ENCODE data around the gene CD302. TPM values are rescaled to one million over a fixed set of nuclear protein-coding genes. Genes with fewer than 3 reads are reported as not detected.
A peak's percentile ranks its signal among the peaks of the same experiment; 100 is the strongest.

Gene CD302
- total and polyA plus RNA-seq, 2 donors (not counting 1 experiment from before 2014, with no cell fraction given) = 0.72 to 1.5 TPM

DNA sequence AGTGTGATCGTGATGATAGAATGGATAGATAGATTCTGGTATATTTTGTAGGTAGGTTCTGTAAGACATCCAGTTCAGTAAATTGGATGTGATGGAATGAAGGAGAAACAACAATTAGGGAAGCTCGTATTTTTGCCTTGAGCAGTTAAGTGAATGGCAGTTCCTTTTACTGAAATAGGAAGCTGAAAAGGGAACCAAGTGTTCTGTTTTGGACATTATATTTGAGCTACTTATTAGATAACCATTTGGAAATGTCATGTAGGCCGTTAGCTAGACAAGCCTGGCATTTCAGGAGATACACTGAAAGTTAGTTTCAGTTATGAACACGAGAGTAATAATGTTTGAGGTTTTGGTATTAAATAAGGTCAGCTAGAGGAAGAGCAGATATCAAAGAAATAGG is 44.2 kb downstream of the CD302 start:
- Mint-ChIP-seq H3K27ac (no peak overlapping the region), H3K9me3 (ENCODE audit: insufficient read depth) (no peaks in the 10 kb centered on the region), H3K4me1 (peaks cover 6% of the 10 kb centered on the region), H3K27me3 (no peaks in the 10 kb centered on the region), H3K4me3 (no peak overlapping the region)
- no peak overlapping the region for H3K4me3 ChIP-seq (ENCODE audit: control extremely low read depth in 1 of 5, extremely low read depth in 1 of 5, insufficient read depth in 1 of 5, low read depth in 2 of 5, low read length in 4 of 5)
- peak overlapping the region in 1 of 2 donors; percentile 10 for H3K27ac ChIP-seq (ENCODE audit: low read length in 2 of 2)
- WGBS (ENCODE audit: insufficient coverage) = 44% methylated on average over 3 of the region's 4 CpGs
- H4K20me1 ChIP-seq (ENCODE audit: control insufficient read depth, insufficient read depth, low read length, poor library complexity, severe bottlenecking) = peaks cover 30% of the 10 kb centered on the region
- no peak overlapping the region for H3K4me2 ChIP-seq (replicated peaks; ENCODE audit: low read depth, low read length, poor library complexity, severe bottlenecking)
- intact Hi-C loops (cut with micrococcal nuclease) = no loop called here
- ATAC-seq (ENCODE audit: low read depth) (no peak), DNase-seq (no peak)
- H3K79me2 ChIP-seq (ENCODE audit: control insufficient read depth, insufficient read depth, low read length) = peaks cover 39% of the 10 kb centered on the region
- ChIA-PET POLR2A (interaction anchor here (1.1 kb wide), 1 partner anchor 41 kb away, joined by 3 read pairs; the partner anchor contains the start of gene MARCHF7), CTCF (interaction anchor here (1.0 kb wide), 1 partner anchor 168 kb away, joined by 3 read pairs; no protein-coding TSS in a partner anchor)
- H3K36me3 ChIP-seq (replicated peaks in 1 of 2; ENCODE audit: control extremely low read depth in 1 of 2, control insufficient read depth in 1 of 2, extremely low read depth in 1 of 2, insufficient read depth in 2 of 2, low read length in 1 of 2) = peaks cover 7 to 71% of the 10 kb centered on the region in 2 experiments
- no peaks in the 10 kb centered on the region for H3K9me3 ChIP-seq (ENCODE audit: control extremely low read depth in 1 of 3, control insufficient read depth in 2 of 3, insufficient read depth in 1 of 3, low read length in 2 of 3)
- H3K9ac ChIP-seq (ENCODE audit: low read length) = no peak overlapping the region
- no peak overlapping the region for H2AFZ ChIP-seq (ENCODE audit: insufficient read depth, low read depth, low read length, poor library complexity, severe bottlenecking)
- no peaks in the 10 kb centered on the region for H3K27me3 ChIP-seq (replicated peaks in 1 of 4; ENCODE audit: control extremely low read depth in 1 of 4, control insufficient read depth in 3 of 4, insufficient read depth in 4 of 4, low read length in 3 of 4)
- TF ChIP-seq EZH2 (IDR thresholded peaks at IDR 0.05; ENCODE audit: borderline replicate concordance, insufficient read depth, low read depth, low read length, poor library complexity, severe bottlenecking) (no peak), CTCF (IDR thresholded peaks at IDR 0.05) (no peak)
- H3K4me1 ChIP-seq (ENCODE audit: control insufficient read depth in 2 of 2, insufficient read depth in 2 of 2, low read length in 2 of 2) = peaks cover 0 to 5% of the 10 kb centered on the region in 2 donors

- H3K27me3 Mint-ChIP-seq = no peaks in the 10 kb centered on the region
- Histone ChIP-seq H3K36me3 (replicated peaks in 1 of 2; ENCODE audit: control extremely low read depth in 1 of 2, control insufficient read depth in 1 of 2, extremely low read depth in 1 of 2, insufficient read depth in 2 of 2, low read length in 1 of 2) (peaks cover 7 to 74% of the 10 kb centered on the region in 2 experiments), H3K4me1 (ENCODE audit: control insufficient read depth in 2 of 2, insufficient read depth in 2 of 2, low read length in 2 of 2) (peaks cover 0 to 5% of the 10 kb centered on the region in 2 donors), H3K9ac (ENCODE audit: low read length) (no peak overlapping the region), H3K4me3 (ENCODE audit: control extremely low read depth in 1 of 5, extremely low read depth in 1 of 5, insufficient read depth in 1 of 5, low read depth in 2 of 5, low read length in 4 of 5) (no peak overlapping the region), H3K27me3 (replicated peaks in 1 of 4; ENCODE audit: control extremely low read depth in 1 of 4, control insufficient read depth in 3 of 4, insufficient read depth in 4 of 4, low read length in 3 of 4) (no peaks in the 10 kb centered on the region), H3K27ac (ENCODE audit: low read length in 2 of 2) (peak overlapping the region in 1 of 2 donors; percentile 7), H3K79me2 (ENCODE audit: control insufficient read depth, insufficient read depth, low read length) (peaks cover 50% of the 10 kb centered on the region), H3K9me3 (ENCODE audit: control extremely low read depth in 1 of 3, control insufficient read depth in 2 of 3, insufficient read depth in 1 of 3, low read length in 2 of 3) (no peaks in the 10 kb centered on the region), H3K4me2 (replicated peaks; ENCODE audit: low read depth, low read length, poor library complexity, severe bottlenecking) (no peak overlapping the region), H2AFZ (ENCODE audit: insufficient read depth, low read depth, low read length, poor library complexity, severe bottlenecking) (no peak overlapping the region), H4K20me1 (ENCODE audit: control insufficient read depth, insufficient read depth, low read length, poor library complexity, severe bottlenecking) (peaks cover 35% of the 10 kb centered on the region)
- ATAC-seq (ENCODE audit: low read depth) (no peak), DNase-seq (no peak)
- H3K4me3 Mint-ChIP-seq = no peak overlapping the region
- no CpG with 5 or more reads among the region's 1 CpG for WGBS (ENCODE audit: insufficient coverage)
- POLR2A ChIA-PET = no interaction called here
- H3K4me1 Mint-ChIP-seq = peaks cover 6% of the 10 kb centered on the region
- H3K27ac Mint-ChIP-seq = no peak overlapping the region
- TF ChIP-seq EZH2 (IDR thresholded peaks at IDR 0.05; ENCODE audit: borderline replicate concordance, insufficient read depth, low read depth, low read length, poor library complexity, severe bottlenecking) (no peak), CTCF (IDR thresholded peaks at IDR 0.05) (no peak)
- intact Hi-C loops (cut with micrococcal nuclease) = no loop called here
- no peaks in the 10 kb centered on the region for H3K9me3 Mint-ChIP-seq (ENCODE audit: insufficient read depth)
- CTCF ChIA-PET = no interaction called here
Measured at GRCh38 chr2:159750873-159751272, 47.1 kb downstream of the CD302 start.
